Duodenal mucosa (tissue), 2 donors: ENCODE data around the gene RITA1.

Experiments used
- H3K27ac ChIP-seq: one replicate; pipeline ENCODE4 v1.7.0; 2013; ENCODE audit warnings: low read depth, low read length
- H3K27me3 ChIP-seq, 2 donors: one replicate each; pipeline ENCODE4 v1.7.0; 2013; ENCODE audit warnings: low read length in 2 of 2, control low read depth in 1 of 2; ENCODE audit not compliant: insufficient read depth in 2 of 2, control insufficient read depth in 1 of 2
- H3K36me3 ChIP-seq, 2 donors: one replicate each; pipeline ENCODE4 v1.7.0; 2013; ENCODE audit warnings: low read length in 2 of 2, control low read depth in 1 of 2; ENCODE audit not compliant: insufficient read depth in 2 of 2, control insufficient read depth in 1 of 2
- H3K4me1 ChIP-seq, 2 donors: one replicate each; pipeline ENCODE4 v1.7.0; 2013; ENCODE audit warnings: low read length in 2 of 2, control low read depth in 1 of 2; ENCODE audit not compliant: insufficient read depth in 2 of 2, control insufficient read depth in 1 of 2
- H3K4me3 ChIP-seq, 2 donors: one replicate each; pipeline ENCODE4 v1.7.0; 2013; ENCODE audit warnings: low read length in 2 of 2, low read depth in 1 of 2
- H3K9ac ChIP-seq, 2 donors: one replicate each; pipeline ENCODE4 v1.7.0; 2013; ENCODE audit warnings: low read length in 2 of 2, low read depth in 1 of 2
- H3K9me3 ChIP-seq, 2 donors: one replicate each; pipeline ENCODE4 v1.7.0; 2013; ENCODE audit warnings: low read length in 2 of 2, control low read depth in 1 of 2; ENCODE audit not compliant: control insufficient read depth in 1 of 2

Gene RITA1

GRCh38 chr12:113154351-113154973 lies 31.1 kb upstream of the RITA1 start:
- H3K36me3 ChIP-seq: peaks cover 9 to 18% of the 10 kb centered on the region in 2 donors
- H3K9ac ChIP-seq: no peak overlapping the region
- H3K4me3 ChIP-seq: peak overlapping the region; percentile 28 to 43
- peaks cover 14 to 24% of the 10 kb centered on the region in 2 donors for H3K27me3 ChIP-seq
- H3K27ac ChIP-seq: no peak overlapping the region
- peaks cover 6 to 23% of the 10 kb centered on the region in 2 donors for H3K4me1 ChIP-seq
- H3K9me3 ChIP-seq: no peaks in the 10 kb centered on the region

DNA sequence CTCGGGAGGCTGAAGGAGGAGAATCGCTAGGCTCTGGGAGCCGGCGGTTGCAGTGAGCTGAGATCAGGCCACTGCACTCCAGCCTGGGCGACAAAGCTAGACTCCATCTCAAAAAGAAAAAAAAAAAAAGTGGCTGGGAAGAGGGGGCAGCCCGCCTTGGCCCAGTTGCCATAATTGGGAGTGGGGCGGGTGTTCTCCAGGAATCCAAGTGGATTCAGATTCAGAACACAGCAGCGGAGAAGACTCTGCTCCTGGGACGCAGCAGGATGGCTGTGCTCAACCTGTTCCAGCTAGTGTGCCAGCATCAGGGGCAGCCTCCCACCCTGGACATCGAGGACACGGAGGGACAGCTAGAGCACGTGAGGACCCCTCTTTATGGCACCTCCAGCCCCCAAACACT lies 30.5 kb upstream of the RITA1 start:
- Histone ChIP-seq H3K4me1 (peaks cover under 1 to 18% of the 10 kb centered on the region in 2 donors), H3K27ac (no peak overlapping the region), H3K4me3 (no peak overlapping the region), H3K36me3 (peaks cover 13 to 24% of the 10 kb centered on the region in 2 donors), H3K27me3 (peaks cover 14 to 24% of the 10 kb centered on the region in 2 donors), H3K9ac (no peak overlapping the region), H3K9me3 (no peaks in the 10 kb centered on the region)

- Histone ChIP-seq H3K27ac (no peak overlapping the region), H3K9me3 (no peaks in the 10 kb centered on the region), H3K36me3 (peaks cover 19 to 30% of the 10 kb centered on the region in 2 donors), H3K4me1 (peaks cover 0 to 18% of the 10 kb centered on the region in 2 donors), H3K4me3 (no peak overlapping the region), H3K9ac (no peak overlapping the region), H3K27me3 (peaks cover 14 to 24% of the 10 kb centered on the region in 2 donors)
Measured at GRCh38 chr12:113155646-113156045, 29.9 kb upstream of the RITA1 start.

GRCh38 chr12:113157218-113157859 lies 28.2 kb upstream of the RITA1 start:
- H3K9ac ChIP-seq: no peak overlapping the region
- no peak overlapping the region for H3K27ac ChIP-seq
- peaks cover 27 to 43% of the 10 kb centered on the region in 2 donors for H3K36me3 ChIP-seq
- peaks cover 0 to 17% of the 10 kb centered on the region in 2 donors for H3K4me1 ChIP-seq
- no peaks in the 10 kb centered on the region for H3K9me3 ChIP-seq
- H3K4me3 ChIP-seq: no peak overlapping the region
- peaks cover 8 to 18% of the 10 kb centered on the region in 2 donors for H3K27me3 ChIP-seq

DNA sequence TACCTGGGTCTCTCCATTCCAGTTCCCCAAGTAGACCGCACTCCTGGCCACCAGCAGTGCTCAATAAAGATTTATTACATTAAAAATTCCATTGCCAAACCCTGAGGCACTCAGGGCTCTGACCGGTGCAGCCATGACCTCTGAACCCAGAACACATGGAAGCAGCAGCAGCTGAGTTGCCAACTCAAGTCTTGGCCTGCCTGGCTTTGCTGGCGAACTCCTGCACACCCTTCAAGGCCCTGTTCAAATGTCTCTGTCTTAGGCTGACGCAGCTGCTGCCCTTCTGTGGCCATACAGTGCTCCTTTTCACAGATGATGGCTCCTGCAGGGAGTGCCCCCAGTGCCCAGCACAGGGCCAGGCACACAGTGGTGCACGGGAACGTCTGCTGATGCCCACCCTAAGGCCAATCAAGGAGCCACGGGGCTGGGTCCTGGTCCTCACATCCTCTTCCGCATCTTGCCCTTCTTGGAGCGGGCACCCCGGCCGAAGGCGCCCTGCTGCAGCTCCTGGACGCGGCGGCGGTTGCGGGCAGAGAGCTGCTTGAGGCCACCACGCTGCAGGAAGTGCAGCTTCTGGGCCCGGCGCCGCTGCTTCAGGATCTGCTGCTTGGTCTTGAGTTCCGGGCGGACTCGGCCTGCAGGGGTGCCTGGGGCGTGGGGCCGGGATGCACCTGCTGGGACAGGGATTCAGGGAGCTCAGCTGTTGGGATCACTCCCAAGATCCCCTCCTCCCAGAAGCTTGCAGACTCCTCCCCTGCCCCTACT lies 26.9 kb upstream of the RITA1 start:
- Histone ChIP-seq H3K9ac (no peak overlapping the region), H3K9me3 (no peaks in the 10 kb centered on the region), H3K4me1 (peaks cover 0 to 9% of the 10 kb centered on the region in 2 donors), H3K36me3 (peaks cover 33 to 55% of the 10 kb centered on the region in 2 donors), H3K27ac (no peak overlapping the region), H3K4me3 (no peak overlapping the region), H3K27me3 (peaks cover 4 to 13% of the 10 kb centered on the region in 2 donors)

GRCh38 chr12:113159937-113160336 lies 25.6 kb upstream of the RITA1 start:
- Histone ChIP-seq H3K4me1 (no peaks in the 10 kb centered on the region), H3K27me3 (peaks cover 4 to 7% of the 10 kb centered on the region in 2 donors), H3K27ac (no peak overlapping the region), H3K36me3 (peaks cover 41 to 64% of the 10 kb centered on the region in 2 donors), H3K4me3 (no peak overlapping the region), H3K9me3 (no peaks in the 10 kb centered on the region), H3K9ac (no peak overlapping the region)

GRCh38 chr12:113161415-113162016 lies 24.0 kb upstream of the RITA1 start:
- H3K36me3 ChIP-seq: peaks cover 45 to 80% of the 10 kb centered on the region in 2 donors

DNA sequence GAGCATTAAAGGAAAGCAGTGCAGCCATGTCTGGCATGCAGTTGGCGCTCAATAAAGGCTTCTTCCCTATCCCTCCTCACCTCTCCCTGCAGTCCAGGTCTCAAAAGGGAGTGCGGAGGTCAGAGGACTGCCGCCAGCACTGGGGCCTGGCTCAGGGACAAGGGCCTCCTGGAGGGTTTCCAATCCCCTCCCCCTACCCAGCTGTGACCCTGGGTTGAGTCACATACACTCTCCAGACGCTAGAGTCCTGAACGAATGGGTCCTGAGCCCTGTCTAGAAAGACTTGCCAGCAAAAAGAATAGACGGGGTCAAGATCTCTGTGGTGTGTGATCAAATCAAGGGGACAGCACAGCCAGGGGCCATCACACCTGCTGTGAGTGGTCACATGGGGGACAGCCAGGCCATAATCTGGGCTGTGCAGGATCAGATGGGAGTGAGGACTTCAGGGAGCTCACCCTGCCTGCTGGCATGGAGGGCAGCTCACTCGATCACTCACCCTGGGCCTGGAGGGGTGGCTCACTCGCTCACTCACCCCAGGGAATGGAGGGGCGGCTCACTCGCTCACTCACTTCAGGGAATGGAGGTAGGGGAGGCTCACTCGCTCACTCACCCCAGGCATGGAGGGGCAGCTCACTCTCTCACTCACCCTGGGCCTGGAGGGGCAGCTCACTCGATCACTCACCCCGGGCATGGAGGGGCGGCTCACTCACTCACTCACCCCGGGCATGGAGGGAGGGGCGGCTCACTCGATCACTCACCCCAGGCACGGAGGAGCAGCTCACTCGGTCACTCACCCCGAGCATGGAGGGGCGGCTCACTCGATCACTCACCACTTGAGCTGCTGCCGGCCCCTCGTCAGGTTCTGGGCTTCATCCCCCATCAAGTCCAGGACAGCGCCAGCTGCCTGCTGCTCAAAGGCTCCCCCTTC lies 23.2 kb upstream of the RITA1 start:
- no peaks in the 10 kb centered on the region for H3K27me3 ChIP-seq
- no peak overlapping the region for H3K4me3 ChIP-seq
- no peak overlapping the region for H3K27ac ChIP-seq
- peaks cover 45 to 86% of the 10 kb centered on the region in 2 donors for H3K36me3 ChIP-seq
- H3K9ac ChIP-seq: no peak overlapping the region
- H3K9me3 ChIP-seq: no peaks in the 10 kb centered on the region
- H3K4me1 ChIP-seq: no peaks in the 10 kb centered on the region

More at GRCh38 chr12:113161415-113162016, 24.0 kb upstream of the RITA1 start:
- Histone ChIP-seq H3K9me3 (no peaks in the 10 kb centered on the region), H3K4me1 (no peaks in the 10 kb centered on the region), H3K27ac (no peak overlapping the region), H3K9ac (no peak overlapping the region), H3K27me3 (no peaks in the 10 kb centered on the region), H3K4me3 (no peak overlapping the region)

GRCh38 chr12:113163030-113163360 lies 22.5 kb upstream of the RITA1 start:
- H3K27ac ChIP-seq: no peak overlapping the region
- H3K4me1 ChIP-seq: no peaks in the 10 kb centered on the region
- peaks cover 40 to 87% of the 10 kb centered on the region in 2 donors for H3K36me3 ChIP-seq
- H3K9me3 ChIP-seq: no peaks in the 10 kb centered on the region
- H3K27me3 ChIP-seq: no peaks in the 10 kb centered on the region
- no peak overlapping the region for H3K4me3 ChIP-seq
- H3K9ac ChIP-seq: no peak overlapping the region
